ENCODE data around the gene RCOR3.

DNA sequence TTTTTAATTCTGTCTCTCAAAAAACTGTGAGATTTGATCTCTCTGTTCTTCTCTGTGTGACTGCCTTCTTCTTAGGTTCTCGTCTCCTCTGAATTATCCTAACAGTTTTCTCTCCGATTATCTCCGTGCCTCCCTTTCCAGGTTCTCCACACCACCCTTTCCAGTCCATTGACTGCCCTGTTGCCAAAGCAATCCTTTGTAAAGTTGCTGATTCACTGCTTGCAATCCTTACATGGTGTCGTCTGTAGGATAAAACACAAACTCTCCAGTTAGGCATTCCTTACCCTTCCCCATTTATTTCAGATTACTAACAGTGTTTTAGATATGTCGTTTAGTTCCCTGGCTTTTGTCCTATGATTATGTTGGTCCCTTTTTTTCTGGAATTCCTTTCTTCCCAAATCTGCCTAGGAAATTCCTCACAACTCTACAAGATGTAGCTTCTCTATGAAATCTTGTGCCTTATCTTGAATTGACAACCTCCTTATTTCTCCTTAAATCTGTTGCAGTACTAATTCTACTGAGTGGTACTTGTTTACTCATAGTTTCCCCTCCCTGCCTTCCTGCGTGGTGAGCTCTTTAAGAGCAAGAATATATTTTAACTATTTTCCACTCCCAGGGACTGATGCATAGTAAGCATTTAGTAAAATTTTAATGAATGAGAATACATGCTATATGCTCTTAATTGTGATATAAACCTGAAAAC lies 22.3 kb downstream of the RCOR3 start:
- no peak for TF ChIP-seq EZH2 (IDR thresholded peaks at IDR 0.05; ENCODE audit: insufficient read depth, poor library complexity, severe bottlenecking)
- no peak for TF ChIP-seq EZH2phosphoT487 (IDR thresholded peaks at IDR 0.05; ENCODE audit: insufficient read depth, low read depth)
